ENCODE measurements around the gene BABAM2. TPM values are rescaled to one million over a fixed set of nuclear protein-coding genes. Genes with fewer than 3 reads are reported as not detected.

The BABAM2 gene
- total RNA-seq, 1 donor from 2014 or later, result 37.1 TPM

DNA sequence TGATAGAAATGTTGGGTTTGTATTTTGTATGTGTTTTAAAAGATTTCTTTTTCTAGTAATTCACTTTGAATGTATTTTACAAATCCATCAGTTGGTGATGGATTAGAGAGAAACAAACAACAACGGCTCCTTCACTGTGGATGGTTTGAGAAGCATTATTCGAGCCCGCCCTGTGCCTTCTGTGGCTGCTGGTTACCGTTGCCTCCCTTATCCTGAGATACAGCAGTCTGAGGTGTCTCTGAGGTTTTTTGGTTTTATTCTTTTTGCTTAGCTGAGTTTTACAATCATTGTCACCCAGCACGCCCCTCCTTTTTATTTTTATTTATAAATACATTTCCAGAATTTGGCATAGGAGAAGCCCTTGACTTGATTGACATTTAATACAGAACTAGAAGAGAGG lies 168.3 kb downstream of the BABAM2 start:
- Mint-ChIP-seq H3K4me3 (ENCODE audit: low read depth) (no peak overlapping the region), H3K4me1 (ENCODE audit: low read depth) (no peaks in the 10 kb centered on the region), H3K27me3 (no peaks in the 10 kb centered on the region), H3K9me3 (ENCODE audit: low read depth) (peaks cover 9% of the 10 kb centered on the region), H3K36me3 (ENCODE audit: insufficient read depth) (peaks cover 3% of the 10 kb centered on the region), H3K27ac (no peak overlapping the region)
- TF ChIP-seq, protein P1, sequence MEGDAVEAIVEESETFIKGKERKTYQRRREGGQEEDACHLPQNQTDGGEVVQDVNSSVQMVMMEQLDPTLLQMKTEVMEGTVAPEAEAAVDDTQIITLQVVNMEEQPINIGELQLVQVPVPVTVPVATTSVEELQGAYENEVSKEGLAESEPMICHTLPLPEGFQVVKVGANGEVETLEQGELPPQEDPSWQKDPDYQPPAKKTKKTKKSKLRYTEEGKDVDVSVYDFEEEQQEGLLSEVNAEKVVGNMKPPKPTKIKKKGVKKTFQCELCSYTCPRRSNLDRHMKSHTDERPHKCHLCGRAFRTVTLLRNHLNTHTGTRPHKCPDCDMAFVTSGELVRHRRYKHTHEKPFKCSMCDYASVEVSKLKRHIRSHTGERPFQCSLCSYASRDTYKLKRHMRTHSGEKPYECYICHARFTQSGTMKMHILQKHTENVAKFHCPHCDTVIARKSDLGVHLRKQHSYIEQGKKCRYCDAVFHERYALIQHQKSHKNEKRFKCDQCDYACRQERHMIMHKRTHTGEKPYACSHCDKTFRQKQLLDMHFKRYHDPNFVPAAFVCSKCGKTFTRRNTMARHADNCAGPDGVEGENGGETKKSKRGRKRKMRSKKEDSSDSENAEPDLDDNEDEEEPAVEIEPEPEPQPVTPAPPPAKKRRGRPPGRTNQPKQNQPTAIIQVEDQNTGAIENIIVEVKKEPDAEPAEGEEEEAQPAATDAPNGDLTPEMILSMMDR (IDR thresholded peaks at IDR 0.05; ENCODE audit: unreplicated experiment), result no peak
- no peak for DNase-seq (ENCODE audit: low spot score, unreplicated experiment)

DNA sequence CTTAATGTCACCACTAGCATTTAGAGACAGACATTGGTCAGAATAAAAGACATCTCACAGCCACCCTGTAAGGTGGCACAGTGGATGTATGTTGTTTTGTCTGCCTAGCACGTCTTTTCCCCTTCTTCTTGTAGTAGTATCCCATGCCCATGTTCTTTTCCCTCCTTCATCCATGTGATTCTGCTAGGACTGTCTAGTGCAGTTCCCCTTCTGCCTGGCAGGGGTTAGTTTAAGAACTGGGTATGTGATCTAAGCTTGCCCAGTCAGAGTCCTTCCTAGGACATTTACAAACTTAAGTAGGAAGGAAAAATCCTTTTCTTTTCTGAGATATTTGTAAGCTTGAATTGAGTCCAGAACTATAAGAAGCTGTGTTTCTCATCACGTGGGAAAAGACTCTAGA lies 172.3 kb downstream of the BABAM2 start:
- DNase-seq (ENCODE audit: low spot score, unreplicated experiment), result no peak
- Mint-ChIP-seq H3K27ac (no peak overlapping the region), H3K27me3 (no peaks in the 10 kb centered on the region), H3K4me1 (ENCODE audit: low read depth) (no peaks in the 10 kb centered on the region), H3K36me3 (ENCODE audit: insufficient read depth) (peaks cover 3% of the 10 kb centered on the region), H3K9me3 (ENCODE audit: low read depth) (peaks cover 13% of the 10 kb centered on the region), H3K4me3 (ENCODE audit: low read depth) (no peak overlapping the region)
- TF ChIP-seq, protein P1 (IDR thresholded peaks at IDR 0.05; ENCODE audit: unreplicated experiment), result no peak

DNA sequence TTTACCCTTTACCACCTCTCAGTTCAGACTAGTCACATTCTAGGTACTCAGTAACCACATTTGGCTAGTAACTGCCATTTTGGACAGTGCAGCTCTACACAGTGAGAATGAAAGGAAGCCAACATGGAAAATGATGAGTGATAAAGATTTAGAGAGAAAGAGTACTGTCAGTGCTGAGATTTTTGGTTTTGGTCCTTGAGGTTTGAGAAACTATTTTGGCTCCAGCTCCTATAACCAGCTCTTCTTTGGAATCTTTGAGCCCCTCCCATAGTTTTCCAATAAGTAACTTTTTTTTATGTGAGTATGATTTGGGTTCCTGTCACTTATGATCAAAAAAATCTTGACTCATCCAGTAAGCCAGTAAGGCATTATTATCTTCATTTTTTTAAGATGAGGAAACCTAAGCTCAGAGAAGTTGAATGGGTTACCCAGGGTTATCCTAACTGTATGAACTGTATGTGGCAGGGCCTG lies 173.0 kb downstream of the BABAM2 start:
- TF ChIP-seq, protein P1 (IDR thresholded peaks at IDR 0.05; ENCODE audit: unreplicated experiment), result no peak
- DNase-seq (ENCODE audit: low spot score, unreplicated experiment), result no peak
- peaks cover 3% of the 10 kb centered on the region for H3K36me3 Mint-ChIP-seq (ENCODE audit: insufficient read depth)
- no peaks in the 10 kb centered on the region for H3K27me3 Mint-ChIP-seq
- peaks cover 13% of the 10 kb centered on the region for H3K9me3 Mint-ChIP-seq (ENCODE audit: low read depth)
- no peak overlapping the region for H3K27ac Mint-ChIP-seq
- no peak overlapping the region for H3K4me3 Mint-ChIP-seq (ENCODE audit: low read depth)
- no peaks in the 10 kb centered on the region for H3K4me1 Mint-ChIP-seq (ENCODE audit: low read depth)

GRCh38 chr2:28067602-28068001 lies 177.1 kb downstream of the BABAM2 start:
- Mint-ChIP-seq H3K36me3 (ENCODE audit: insufficient read depth) (no peaks in the 10 kb centered on the region), H3K27me3 (no peaks in the 10 kb centered on the region), H3K4me1 (ENCODE audit: low read depth) (no peaks in the 10 kb centered on the region), H3K4me3 (ENCODE audit: low read depth) (no peak overlapping the region), H3K9me3 (ENCODE audit: low read depth) (peaks cover 4% of the 10 kb centered on the region), H3K27ac (no peak overlapping the region)
- no peak for DNase-seq (ENCODE audit: low spot score, unreplicated experiment)
- TF ChIP-seq, protein P1 (IDR thresholded peaks at IDR 0.05; ENCODE audit: unreplicated experiment), result no peak

- H3K27ac Mint-ChIP-seq, result no peak overlapping the region
- TF ChIP-seq, protein P1 (IDR thresholded peaks at IDR 0.05; ENCODE audit: unreplicated experiment), result no peak
- no peaks in the 10 kb centered on the region for H3K27me3 Mint-ChIP-seq
- no peaks in the 10 kb centered on the region for H3K4me1 Mint-ChIP-seq (ENCODE audit: low read depth)
- H3K36me3 Mint-ChIP-seq (ENCODE audit: insufficient read depth), result no peaks in the 10 kb centered on the region
- H3K9me3 Mint-ChIP-seq (ENCODE audit: low read depth), result peaks cover 4% of the 10 kb centered on the region
- no peak for DNase-seq (ENCODE audit: low spot score, unreplicated experiment)
- no peak overlapping the region for H3K4me3 Mint-ChIP-seq (ENCODE audit: low read depth)
Measured at GRCh38 chr2:28068088-28068487, 177.6 kb downstream of the BABAM2 start.

All from progenitor cell of endocrine pancreas (in vitro differentiated cells).